Vagina (tissue), 2 donors: ENCODE measurements around the gene DBNDD1. TPM values are rescaled to one million over a fixed set of nuclear protein-coding genes. Genes with fewer than 3 reads are reported as not detected.

Experiments used
- DNase-seq, 2 donors: peaks; one replicate each; pipeline ENCODE4 v3.0.0-alpha.2; 2017; ENCODE audit errors: extremely low spot score in 2 of 2
- H3K27ac ChIP-seq: fragments of 200-600 bp; sonication (generic); one replicate; pipeline ENCODE4 v1.5.1; 2019
- H3K27me3 ChIP-seq: fragments of 200-600 bp; sonication (generic); one replicate; pipeline ENCODE4 v1.5.1; 2019
- H3K36me3 ChIP-seq, 2 donors: fragments of 200-600 bp; sonication (generic); one replicate each; pipeline ENCODE4 v1.5.1; 2017 to 2019
- H3K4me1 ChIP-seq: fragments of 200-600 bp; sonication (generic); one replicate; pipeline ENCODE4 v1.5.1; 2019
- H3K4me3 ChIP-seq, 2 donors: fragments of 200-600 bp; sonication (generic); 1 replicate in 1 of 2; 2 replicates in 1 of 2; pipeline ENCODE4 v1.5.1; 2016 to 2019
- H3K9me3 ChIP-seq: fragments of 200-600 bp; sonication (generic); one replicate; pipeline ENCODE4 v1.5.1; 2019
- CTCF ChIP-seq, 3 experiments: fragments of 450-650 bp in 2 of 3; fragments of 200-600 bp in 1 of 3; sonication (generic) in 1 of 3; IDR thresholded peaks; one replicate each; pipeline ENCODE4 v1.5.1; 2017 to 2019; ENCODE audit warnings: antibody characterized with exemption in 3 of 3, mild to moderate bottlenecking in 2 of 3, moderate library complexity in 2 of 3
- POLR2A ChIP-seq, 2 donors: fragments of 450-650 bp; IDR thresholded peaks; one replicate each; pipeline ENCODE4 v1.6.1; 2017; ENCODE audit warnings: antibody characterized with exemption in 2 of 2, mild to moderate bottlenecking in 2 of 2, moderate library complexity in 2 of 2
- POLR2AphosphoS5 ChIP-seq, 2 donors: sonication (generic); formaldehyde crosslinking; IDR thresholded peaks; one replicate each; pipeline ENCODE4 v1.9.0; 2017; ENCODE audit warnings: antibody characterized with exemption in 2 of 2, mild to moderate bottlenecking in 2 of 2, low read depth in 1 of 2; ENCODE audit not compliant: insufficient read depth in 1 of 2
- intact Hi-C: fragments of 100-400 bp; cut with DNase I; formaldehyde crosslinking; loops from one replicate; pipeline ENCODE4 v1.15.1; 2023
- total RNA-seq: library from RNA; depleted of rRNA; stranded (reverse); fragments of >200 nt; gene quantifications from one replicate; pipeline ENCODE4 v1.2.3, GENCODE V29; 2016

DBNDD1 gene
- total RNA-seq, 1 donor from 2014 or later, result 8.1 TPM

DNA sequence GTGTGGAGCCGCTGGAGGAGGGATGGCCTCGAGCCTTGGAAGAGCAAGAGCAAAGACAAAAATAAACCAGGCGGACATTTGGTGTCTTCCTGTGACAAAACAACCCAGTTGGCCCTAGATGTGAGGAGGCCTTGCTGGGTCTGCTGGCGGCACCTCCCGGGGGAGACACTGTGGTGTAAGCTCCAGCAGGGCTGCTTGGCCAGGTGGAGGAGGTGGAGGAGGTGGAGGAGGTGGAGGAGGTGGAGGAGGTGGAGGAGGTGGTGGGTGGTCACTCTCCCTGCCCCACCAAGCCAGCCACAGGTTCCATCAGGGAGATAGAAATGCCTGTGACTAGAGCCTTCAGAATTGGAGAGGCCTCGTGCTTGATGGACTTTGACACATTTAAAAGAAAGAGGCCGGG lies 32.1 kb downstream of the DBNDD1 start:
- no peak for TF ChIP-seq POLR2AphosphoS5 (IDR thresholded peaks at IDR 0.05; ENCODE audit: insufficient read depth in 1 of 2, low read depth in 1 of 2)
- no peak for TF ChIP-seq POLR2A (IDR thresholded peaks at IDR 0.05)
- TF ChIP-seq CTCF (IDR thresholded peaks at IDR 0.05), result no peak
- H3K4me3 ChIP-seq, result no peak overlapping the region
- no peaks in the 10 kb centered on the region for H3K9me3 ChIP-seq
- peaks cover 3 to 72% of the 10 kb centered on the region in 2 donors for H3K36me3 ChIP-seq
- H3K4me1 ChIP-seq, result no peaks in the 10 kb centered on the region
- DNase-seq, result no peak
- no peak overlapping the region for H3K27ac ChIP-seq
- no peaks in the 10 kb centered on the region for H3K27me3 ChIP-seq
- intact Hi-C loops, result no loop called here

GRCh38 chr16:89986600-89986999 lies 32.7 kb downstream of the DBNDD1 start:
- no peak for DNase-seq
- Histone ChIP-seq H3K27ac (no peak overlapping the region), H3K36me3 (peaks cover 3 to 74% of the 10 kb centered on the region in 2 donors), H3K9me3 (no peaks in the 10 kb centered on the region), H3K4me1 (no peaks in the 10 kb centered on the region), H3K4me3 (no peak overlapping the region), H3K27me3 (no peaks in the 10 kb centered on the region)
- intact Hi-C loops, result no loop called here
- TF ChIP-seq POLR2AphosphoS5 (IDR thresholded peaks at IDR 0.05; ENCODE audit: insufficient read depth in 1 of 2, low read depth in 1 of 2) (no peak), POLR2A (IDR thresholded peaks at IDR 0.05) (no peak), CTCF (IDR thresholded peaks at IDR 0.05) (no peak)

DNA sequence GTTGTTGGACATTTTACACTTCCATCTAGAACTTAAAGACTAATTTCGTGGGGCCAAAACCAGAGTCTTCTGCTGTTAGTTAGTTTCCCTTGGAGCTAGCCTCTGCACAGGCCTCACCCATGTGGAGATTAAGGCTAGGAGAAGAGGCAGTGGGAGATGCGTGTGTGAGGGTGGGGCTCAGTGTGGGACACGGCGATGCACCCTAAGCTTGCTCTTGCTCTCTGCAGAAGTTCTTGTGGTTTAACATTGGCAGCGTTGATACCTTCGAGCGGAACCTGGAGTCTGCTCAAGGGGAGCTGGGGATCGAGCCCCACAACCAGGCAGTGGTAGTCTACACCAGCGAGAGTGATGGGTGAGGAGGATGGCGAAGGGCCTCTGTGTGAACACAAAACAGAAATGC lies 34.0 kb downstream of the DBNDD1 start:
- Histone ChIP-seq H3K9me3 (no peaks in the 10 kb centered on the region), H3K36me3 (peaks cover 3 to 71% of the 10 kb centered on the region in 2 donors), H3K4me3 (no peak overlapping the region), H3K27ac (no peak overlapping the region), H3K27me3 (no peaks in the 10 kb centered on the region), H3K4me1 (no peaks in the 10 kb centered on the region)
- intact Hi-C loops, result no loop called here
- DNase-seq, result no peak
- TF ChIP-seq POLR2A (IDR thresholded peaks at IDR 0.05), result no peak

DNA sequence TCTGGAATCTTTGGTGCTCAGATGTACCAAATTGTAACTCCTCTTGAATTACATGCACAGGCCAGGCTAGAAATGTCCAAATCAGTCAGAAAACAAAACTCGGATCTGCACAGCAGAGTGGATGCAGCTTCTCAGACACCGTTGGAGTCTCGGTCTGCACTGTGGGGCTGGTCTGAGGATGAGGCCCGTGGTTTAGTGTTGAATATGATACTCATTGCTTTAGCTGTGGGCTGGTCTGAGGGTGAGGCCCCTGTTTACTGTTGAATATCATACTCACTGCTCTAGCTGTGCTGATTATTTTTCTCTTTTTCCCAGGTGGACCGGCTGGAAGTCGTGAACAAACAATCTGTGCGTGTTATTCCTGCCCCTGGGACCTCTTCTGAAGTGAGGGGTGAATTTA lies 35.0 kb downstream of the DBNDD1 start:
- intact Hi-C loops, result no loop called here
- H3K36me3 ChIP-seq, result peaks cover 3 to 80% of the 10 kb centered on the region in 2 donors
- no peak overlapping the region for H3K27ac ChIP-seq
- H3K4me3 ChIP-seq, result no peak overlapping the region
- no peaks in the 10 kb centered on the region for H3K27me3 ChIP-seq
- no peak for TF ChIP-seq POLR2AphosphoS5 (IDR thresholded peaks at IDR 0.05; ENCODE audit: insufficient read depth in 1 of 2, low read depth in 1 of 2)
- TF ChIP-seq POLR2A (IDR thresholded peaks at IDR 0.05), result no peak
- TF ChIP-seq CTCF (IDR thresholded peaks at IDR 0.05), result no peak
- H3K9me3 ChIP-seq, result no peaks in the 10 kb centered on the region
- no peaks in the 10 kb centered on the region for H3K4me1 ChIP-seq
- DNase-seq, result no peak

GRCh38 chr16:89983536-89983935 lies 35.7 kb downstream of the DBNDD1 start:
- peaks cover 3 to 79% of the 10 kb centered on the region in 2 donors for H3K36me3 ChIP-seq
- DNase-seq, result no peak
- TF ChIP-seq POLR2AphosphoS5 (IDR thresholded peaks at IDR 0.05; ENCODE audit: insufficient read depth in 1 of 2, low read depth in 1 of 2), result no peak
- TF ChIP-seq CTCF (IDR thresholded peaks at IDR 0.05), result no peak
- no peak for TF ChIP-seq POLR2A (IDR thresholded peaks at IDR 0.05)
- no peaks in the 10 kb centered on the region for H3K9me3 ChIP-seq
- H3K27ac ChIP-seq, result no peak overlapping the region
- intact Hi-C loops, result no loop called here
- H3K27me3 ChIP-seq, result no peaks in the 10 kb centered on the region
- no peaks in the 10 kb centered on the region for H3K4me1 ChIP-seq
- no peak overlapping the region for H3K4me3 ChIP-seq

GRCh38 chr16:89982318-89982717 lies 36.9 kb downstream of the DBNDD1 start:
- peaks cover 3 to 73% of the 10 kb centered on the region in 2 donors for H3K36me3 ChIP-seq

More at GRCh38 chr16:89982318-89982717, 36.9 kb downstream of the DBNDD1 start:
- Histone ChIP-seq H3K4me1 (no peaks in the 10 kb centered on the region), H3K9me3 (no peaks in the 10 kb centered on the region), H3K4me3 (no peak overlapping the region), H3K27me3 (no peaks in the 10 kb centered on the region), H3K27ac (no peak overlapping the region)
- no peak for DNase-seq
- intact Hi-C loops, result no loop called here
- TF ChIP-seq POLR2AphosphoS5 (IDR thresholded peaks at IDR 0.05; ENCODE audit: insufficient read depth in 1 of 2, low read depth in 1 of 2) (no peak), POLR2A (IDR thresholded peaks at IDR 0.05) (no peak)
